Chondrocyte (in vitro differentiated cells): ENCODE data around the gene NF1. TPM values are rescaled to one million over a fixed set of nuclear protein-coding genes. Genes with fewer than 3 reads are reported as not detected.

Source experiments
- DNase-seq: peaks from one replicate; pipeline ENCODE4 v3.0.0; 2021; ENCODE audit warnings: mixed read lengths, low spot score
- H3K27ac Mint-ChIP-seq: one replicate; pipeline ENCODE4 v1.8.0; 2021; ENCODE audit warnings: mild to moderate bottlenecking, moderate library complexity, mixed read lengths; ENCODE audit not compliant: unreplicated experiment
- H3K27me3 Mint-ChIP-seq: 2 replicates; pipeline ENCODE4 v1.8.0; 2021; ENCODE audit warnings: low read depth, mixed read lengths
- H3K36me3 Mint-ChIP-seq: 2 replicates; pipeline ENCODE4 v1.8.0; 2021; ENCODE audit warnings: low read depth, mixed read lengths
- H3K4me1 Mint-ChIP-seq: 2 replicates; pipeline ENCODE4 v1.8.0; 2021; ENCODE audit warnings: low read depth, mild to moderate bottlenecking, mixed read lengths
- H3K4me3 Mint-ChIP-seq: one replicate; pipeline ENCODE4 v1.8.0; 2021; ENCODE audit warnings: mild to moderate bottlenecking, moderate library complexity, mixed read lengths; ENCODE audit not compliant: unreplicated experiment
- H3K9me3 Mint-ChIP-seq: 2 replicates; pipeline ENCODE4 v1.8.0; 2021; ENCODE audit warnings: low read depth, mixed read lengths
- total RNA-seq: library from RNA; stranded (reverse); gene quantifications from 3 replicates; pipeline ENCODE4 v1.2.1, GENCODE V29; 2021
- TF ChIP-seq, protein P1 (sequence below): fragments of 200-600 bp; sonication (generic); IDR thresholded peaks from 2 replicates; pipeline ENCODE4 v1.5.0; 2021; ENCODE audit warnings: antibody characterized with exemption, mild to moderate bottlenecking, moderate library complexity

Gene NF1
- total RNA-seq, 1 donor from 2014 or later: 48.2 TPM

DNA sequence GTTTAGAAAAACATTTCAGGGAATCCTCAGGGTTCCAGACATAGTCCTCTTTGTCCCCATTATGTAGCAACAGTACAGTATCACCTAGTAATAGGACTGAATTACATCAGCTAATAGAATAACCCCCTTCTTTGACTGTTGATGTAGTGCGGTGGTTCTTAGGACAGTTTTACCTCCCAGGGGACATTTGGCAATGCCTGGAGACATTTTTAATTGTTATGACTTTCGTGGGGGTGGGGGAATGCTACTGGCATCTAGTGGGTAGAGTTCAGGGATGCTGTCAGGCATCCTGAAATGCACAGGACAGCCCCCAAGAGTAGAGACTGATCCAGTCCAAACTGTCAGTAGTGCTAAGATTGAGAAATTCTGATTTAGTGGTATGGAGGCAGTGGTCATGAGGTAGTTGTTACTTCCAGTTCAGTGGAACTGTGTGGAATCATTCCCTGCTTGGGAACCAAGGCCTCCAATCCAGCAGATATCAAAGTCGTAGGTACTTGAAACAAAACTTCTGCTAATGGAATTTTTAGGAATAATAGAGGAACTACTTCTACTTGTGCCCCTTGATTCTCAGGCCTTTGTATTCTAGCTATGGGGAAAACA, 20.3 kb downstream of the NF1 start:
- TF ChIP-seq, protein P1, sequence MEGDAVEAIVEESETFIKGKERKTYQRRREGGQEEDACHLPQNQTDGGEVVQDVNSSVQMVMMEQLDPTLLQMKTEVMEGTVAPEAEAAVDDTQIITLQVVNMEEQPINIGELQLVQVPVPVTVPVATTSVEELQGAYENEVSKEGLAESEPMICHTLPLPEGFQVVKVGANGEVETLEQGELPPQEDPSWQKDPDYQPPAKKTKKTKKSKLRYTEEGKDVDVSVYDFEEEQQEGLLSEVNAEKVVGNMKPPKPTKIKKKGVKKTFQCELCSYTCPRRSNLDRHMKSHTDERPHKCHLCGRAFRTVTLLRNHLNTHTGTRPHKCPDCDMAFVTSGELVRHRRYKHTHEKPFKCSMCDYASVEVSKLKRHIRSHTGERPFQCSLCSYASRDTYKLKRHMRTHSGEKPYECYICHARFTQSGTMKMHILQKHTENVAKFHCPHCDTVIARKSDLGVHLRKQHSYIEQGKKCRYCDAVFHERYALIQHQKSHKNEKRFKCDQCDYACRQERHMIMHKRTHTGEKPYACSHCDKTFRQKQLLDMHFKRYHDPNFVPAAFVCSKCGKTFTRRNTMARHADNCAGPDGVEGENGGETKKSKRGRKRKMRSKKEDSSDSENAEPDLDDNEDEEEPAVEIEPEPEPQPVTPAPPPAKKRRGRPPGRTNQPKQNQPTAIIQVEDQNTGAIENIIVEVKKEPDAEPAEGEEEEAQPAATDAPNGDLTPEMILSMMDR: no peak
- H3K4me1 Mint-ChIP-seq: peaks cover 33% of the 10 kb centered on the region
- no peaks in the 10 kb centered on the region for H3K36me3 Mint-ChIP-seq
- H3K27ac Mint-ChIP-seq: peak overlapping the region; percentile 74
- H3K4me3 Mint-ChIP-seq: no peak overlapping the region
- no peaks in the 10 kb centered on the region for H3K27me3 Mint-ChIP-seq
- no peak for DNase-seq
- H3K9me3 Mint-ChIP-seq: peaks cover 3% of the 10 kb centered on the region

DNA sequence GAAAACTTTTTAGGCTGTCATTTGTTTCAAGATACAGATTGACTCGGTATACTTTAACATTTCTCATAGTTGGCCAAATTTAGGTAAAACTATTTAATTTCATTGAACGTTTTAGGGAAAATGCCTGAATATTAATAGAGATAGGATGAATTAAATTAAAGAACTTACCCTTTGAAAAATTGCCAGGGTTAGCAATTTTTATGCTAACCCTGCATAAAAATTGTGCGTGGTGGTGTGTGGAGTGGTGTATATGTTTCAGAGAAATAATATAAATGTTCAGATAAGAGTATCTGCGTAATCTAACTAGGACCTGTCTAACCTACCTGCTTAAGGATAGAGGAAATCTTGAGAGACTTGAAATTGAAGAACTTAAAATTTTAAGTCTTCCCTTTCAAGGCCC, 21.4 kb downstream of the NF1 start:
- peaks cover 3% of the 10 kb centered on the region for H3K9me3 Mint-ChIP-seq
- H3K27me3 Mint-ChIP-seq: no peaks in the 10 kb centered on the region
- DNase-seq: no peak
- H3K27ac Mint-ChIP-seq: no peak overlapping the region
- H3K4me1 Mint-ChIP-seq: peaks cover 27% of the 10 kb centered on the region
- TF ChIP-seq, protein P1: no peak
- no peaks in the 10 kb centered on the region for H3K36me3 Mint-ChIP-seq
- no peak overlapping the region for H3K4me3 Mint-ChIP-seq

DNA sequence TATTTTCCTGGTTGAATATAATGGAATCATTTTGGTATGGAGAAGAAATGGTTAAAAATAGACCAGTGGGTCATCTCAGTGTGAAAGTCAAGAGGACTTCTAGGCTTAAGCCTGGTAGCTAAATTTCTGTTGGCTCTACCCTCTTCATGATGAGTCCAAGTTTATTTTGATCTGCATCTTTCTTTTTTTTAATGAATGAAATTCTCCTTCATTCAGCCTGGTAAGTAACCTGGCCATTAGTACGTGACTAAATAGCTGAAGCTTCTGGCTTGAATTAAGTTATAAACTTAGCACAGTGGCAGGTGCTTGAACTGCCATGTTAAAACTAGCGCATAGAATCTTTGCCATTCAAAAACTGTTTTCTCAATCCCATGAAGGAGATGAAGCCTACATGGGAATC, 28.0 kb downstream of the NF1 start:
- Mint-ChIP-seq H3K4me3 (no peak overlapping the region), H3K4me1 (peaks cover 8% of the 10 kb centered on the region), H3K27ac (no peak overlapping the region), H3K9me3 (peaks cover 3% of the 10 kb centered on the region), H3K36me3 (no peaks in the 10 kb centered on the region), H3K27me3 (no peaks in the 10 kb centered on the region)
- no peak for DNase-seq
- TF ChIP-seq, protein P1: no peak

DNA sequence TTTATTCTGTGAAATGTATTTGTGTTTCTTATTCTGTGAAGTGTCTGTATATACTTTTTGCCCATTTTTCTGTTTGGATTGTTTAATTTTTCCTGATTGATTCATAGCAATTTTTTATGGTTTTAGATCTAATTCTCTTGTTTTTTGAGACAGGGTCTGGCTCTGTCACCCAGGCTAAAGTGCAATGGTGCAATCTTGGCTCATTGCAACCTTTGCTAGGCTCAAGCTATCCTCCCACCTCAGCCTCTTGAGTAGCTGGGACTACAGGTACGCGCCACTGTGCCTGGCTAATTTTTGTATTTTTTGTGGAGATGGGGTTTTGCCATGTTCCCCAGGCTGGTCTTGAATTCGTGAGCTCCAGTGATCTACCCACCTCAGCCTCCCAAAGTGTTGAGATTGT, 31.5 kb downstream of the NF1 start:
- peaks cover 26% of the 10 kb centered on the region for H3K4me1 Mint-ChIP-seq

DNA sequence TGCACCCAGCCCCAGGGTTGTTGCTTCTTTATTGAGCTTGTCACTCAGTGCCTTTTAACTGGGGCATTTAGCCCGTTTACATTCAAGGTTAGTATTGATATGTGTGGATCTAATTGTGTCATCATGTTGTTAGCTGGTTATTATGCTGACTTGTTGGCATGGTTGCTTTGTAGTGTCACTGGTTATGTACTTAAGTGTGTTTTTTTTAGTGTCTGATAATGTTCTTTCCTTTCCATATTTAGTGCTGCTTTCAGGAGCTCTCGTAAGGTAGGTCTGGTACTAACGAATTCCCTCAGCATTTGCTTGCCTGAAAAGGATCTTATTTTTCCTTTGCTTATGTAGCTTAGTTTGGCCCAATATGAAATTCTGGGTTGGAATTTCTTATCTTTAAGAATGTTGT, 33.5 kb downstream of the NF1 start:
- DNase-seq: no peak
- no peaks in the 10 kb centered on the region for H3K9me3 Mint-ChIP-seq
- H3K4me3 Mint-ChIP-seq: no peak overlapping the region
- H3K27ac Mint-ChIP-seq: no peak overlapping the region
- peaks cover 28% of the 10 kb centered on the region for H3K4me1 Mint-ChIP-seq
- TF ChIP-seq, protein P1: no peak
- peaks cover 1% of the 10 kb centered on the region for H3K36me3 Mint-ChIP-seq
- no peaks in the 10 kb centered on the region for H3K27me3 Mint-ChIP-seq

More for the DNA sequence above, 31.5 kb downstream of the NF1 start:
- no peak for DNase-seq
- Mint-ChIP-seq H3K27me3 (no peaks in the 10 kb centered on the region), H3K9me3 (no peaks in the 10 kb centered on the region), H3K36me3 (peaks cover 1% of the 10 kb centered on the region), H3K4me3 (no peak overlapping the region), H3K27ac (no peak overlapping the region)
- TF ChIP-seq, protein P1: no peak
